Mucosa of stomach (tissue), 1 donor: ENCODE results near the gene F13A1.

Source experiments
- H3K27me3 ChIP-seq: one replicate; pipeline ENCODE4 v1.7.0; 2013; ENCODE audit warnings: mild to moderate bottlenecking, low read length; ENCODE audit not compliant: control insufficient read depth, insufficient read depth
- H3K36me3 ChIP-seq: one replicate; pipeline ENCODE4 v1.7.0; 2013; ENCODE audit warnings: low read length; ENCODE audit not compliant: control insufficient read depth, insufficient read depth
- H3K4me1 ChIP-seq: one replicate; pipeline ENCODE4 v1.7.0; 2013; ENCODE audit warnings: mild to moderate bottlenecking, low read length; ENCODE audit not compliant: control insufficient read depth, insufficient read depth
- H3K4me3 ChIP-seq: one replicate; pipeline ENCODE4 v1.7.0; 2013; ENCODE audit warnings: low read length
- H3K9ac ChIP-seq: one replicate; pipeline ENCODE4 v1.7.0; 2013; ENCODE audit warnings: mild to moderate bottlenecking, low read length, moderate library complexity
- H3K9me3 ChIP-seq: one replicate; pipeline ENCODE4 v1.7.0; 2013; ENCODE audit warnings: mild to moderate bottlenecking, low read length, moderate library complexity; ENCODE audit not compliant: control insufficient read depth
- donor health status: Pancreatic carcinoma.

F13A1 gene

GRCh38 chr6:6260196-6260722 is 60.2 kb downstream of the F13A1 start:
- Histone ChIP-seq H3K4me1 (peaks cover 29% of the 10 kb centered on the region), H3K27me3 (peaks cover 27% of the 10 kb centered on the region), H3K4me3 (no peak overlapping the region), H3K9me3 (no peaks in the 10 kb centered on the region), H3K9ac (no peak overlapping the region), H3K36me3 (no peaks in the 10 kb centered on the region)

- Histone ChIP-seq H3K9me3 (no peaks in the 10 kb centered on the region), H3K4me1 (peaks cover 29% of the 10 kb centered on the region), H3K9ac (no peak overlapping the region), H3K4me3 (no peak overlapping the region), H3K36me3 (no peaks in the 10 kb centered on the region), H3K27me3 (peaks cover 25% of the 10 kb centered on the region)
Measured at GRCh38 chr6:6256886-6257285, 63.6 kb downstream of the F13A1 start.

- Histone ChIP-seq H3K27me3 (peaks cover 25% of the 10 kb centered on the region), H3K9ac (no peak overlapping the region), H3K4me3 (no peak overlapping the region), H3K9me3 (no peaks in the 10 kb centered on the region), H3K36me3 (no peaks in the 10 kb centered on the region), H3K4me1 (peaks cover 29% of the 10 kb centered on the region)
Measured at GRCh38 chr6:6256259-6256658, 64.2 kb downstream of the F13A1 start.

DNA sequence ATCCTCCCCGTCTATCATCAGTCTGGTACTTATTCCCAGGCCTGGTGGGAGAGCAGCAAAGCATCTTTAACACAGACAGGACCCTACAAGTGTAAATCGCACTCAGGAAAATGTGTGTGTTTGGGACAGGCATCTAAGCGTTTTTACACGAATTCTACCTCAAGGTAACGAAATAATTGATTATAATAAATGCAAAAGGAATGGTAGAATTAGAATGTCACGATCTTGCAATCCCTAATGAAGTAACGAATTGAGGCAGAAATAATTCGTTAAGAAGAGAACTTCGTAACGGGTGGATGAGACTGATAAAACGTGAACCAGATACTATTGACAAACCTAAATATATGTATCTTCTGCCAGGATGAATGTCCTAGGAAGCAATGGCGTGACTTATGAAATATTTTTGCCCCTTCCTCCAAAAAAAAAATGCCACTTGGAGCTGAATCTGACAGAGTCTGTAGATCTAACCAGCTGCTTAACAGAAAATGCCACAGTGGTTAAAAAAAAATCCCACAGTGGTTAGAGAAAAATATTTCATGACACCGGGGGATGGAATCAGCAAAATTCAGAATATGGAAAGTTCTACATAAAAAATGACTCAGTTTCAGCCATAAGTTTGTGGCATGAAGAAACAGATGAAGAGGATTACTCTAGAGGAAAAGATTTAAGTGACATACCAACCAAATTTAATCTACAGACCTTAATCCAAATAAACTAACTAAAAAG is 68.7 kb downstream of the F13A1 start:
- Histone ChIP-seq H3K9me3 (no peaks in the 10 kb centered on the region), H3K4me1 (no peaks in the 10 kb centered on the region), H3K36me3 (no peaks in the 10 kb centered on the region), H3K27me3 (peaks cover 7% of the 10 kb centered on the region), H3K4me3 (no peak overlapping the region), H3K9ac (no peak overlapping the region)

- H3K27me3 ChIP-seq, result no peaks in the 10 kb centered on the region
- H3K4me1 ChIP-seq, result peaks cover 5% of the 10 kb centered on the region
- no peaks in the 10 kb centered on the region for H3K9me3 ChIP-seq
- no peak overlapping the region for H3K4me3 ChIP-seq
- no peak overlapping the region for H3K9ac ChIP-seq
- no peaks in the 10 kb centered on the region for H3K36me3 ChIP-seq
Measured at GRCh38 chr6:6248651-6249050, 71.8 kb downstream of the F13A1 start.

DNA sequence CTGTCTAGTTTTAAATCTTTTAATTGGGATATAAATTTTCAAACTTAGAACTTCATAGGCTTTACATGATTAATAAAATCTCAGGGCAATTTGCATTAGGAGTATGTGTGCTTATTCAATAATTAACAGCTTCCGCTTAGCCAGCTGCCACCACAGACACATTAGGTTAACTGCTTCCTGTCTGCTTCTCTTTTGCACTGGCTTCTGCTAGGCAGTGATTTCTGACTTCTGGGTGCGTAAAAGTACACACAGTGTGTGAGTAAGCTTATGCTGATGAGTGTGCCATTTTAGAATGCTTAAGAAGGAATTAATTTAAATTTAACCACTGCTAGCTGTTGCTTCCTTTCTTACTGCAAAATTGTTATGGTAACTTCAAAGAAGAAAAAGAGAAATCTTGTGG is 73.9 kb downstream of the F13A1 start:
- no peak overlapping the region for H3K4me3 ChIP-seq
- H3K9me3 ChIP-seq, result no peaks in the 10 kb centered on the region
- no peaks in the 10 kb centered on the region for H3K27me3 ChIP-seq
- peaks cover 9% of the 10 kb centered on the region for H3K4me1 ChIP-seq
- no peaks in the 10 kb centered on the region for H3K36me3 ChIP-seq
- H3K9ac ChIP-seq, result no peak overlapping the region

- peaks cover 9% of the 10 kb centered on the region for H3K4me1 ChIP-seq
- no peak overlapping the region for H3K9ac ChIP-seq
- no peaks in the 10 kb centered on the region for H3K9me3 ChIP-seq
- H3K36me3 ChIP-seq, result no peaks in the 10 kb centered on the region
- no peaks in the 10 kb centered on the region for H3K27me3 ChIP-seq
- H3K4me3 ChIP-seq, result no peak overlapping the region
Measured at GRCh38 chr6:6244624-6245023, 75.8 kb downstream of the F13A1 start.

DNA sequence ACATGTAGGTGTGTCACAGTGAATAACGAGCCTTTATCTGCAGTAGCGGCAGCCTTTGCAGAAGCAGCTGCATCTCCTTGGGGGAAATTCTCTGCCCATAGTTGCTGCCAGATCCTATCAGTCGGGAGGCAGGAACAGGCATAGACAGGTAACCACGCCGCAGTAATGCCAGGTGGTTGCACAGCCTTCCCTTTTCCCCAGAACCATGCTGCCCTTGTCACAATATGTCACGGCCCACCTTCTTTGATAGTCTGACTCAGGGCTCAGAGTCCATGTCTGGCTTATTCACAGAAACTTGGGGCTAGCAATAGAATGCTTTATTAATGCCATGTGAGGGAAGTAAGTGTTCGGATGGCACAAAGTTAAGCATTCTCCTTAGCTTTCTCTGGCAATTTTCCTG is 76.6 kb downstream of the F13A1 start:
- H3K9ac ChIP-seq, result no peak overlapping the region
- no peaks in the 10 kb centered on the region for H3K27me3 ChIP-seq
- H3K4me1 ChIP-seq, result peaks cover 9% of the 10 kb centered on the region
- H3K4me3 ChIP-seq, result no peak overlapping the region
- H3K36me3 ChIP-seq, result no peaks in the 10 kb centered on the region
- no peaks in the 10 kb centered on the region for H3K9me3 ChIP-seq

DNA sequence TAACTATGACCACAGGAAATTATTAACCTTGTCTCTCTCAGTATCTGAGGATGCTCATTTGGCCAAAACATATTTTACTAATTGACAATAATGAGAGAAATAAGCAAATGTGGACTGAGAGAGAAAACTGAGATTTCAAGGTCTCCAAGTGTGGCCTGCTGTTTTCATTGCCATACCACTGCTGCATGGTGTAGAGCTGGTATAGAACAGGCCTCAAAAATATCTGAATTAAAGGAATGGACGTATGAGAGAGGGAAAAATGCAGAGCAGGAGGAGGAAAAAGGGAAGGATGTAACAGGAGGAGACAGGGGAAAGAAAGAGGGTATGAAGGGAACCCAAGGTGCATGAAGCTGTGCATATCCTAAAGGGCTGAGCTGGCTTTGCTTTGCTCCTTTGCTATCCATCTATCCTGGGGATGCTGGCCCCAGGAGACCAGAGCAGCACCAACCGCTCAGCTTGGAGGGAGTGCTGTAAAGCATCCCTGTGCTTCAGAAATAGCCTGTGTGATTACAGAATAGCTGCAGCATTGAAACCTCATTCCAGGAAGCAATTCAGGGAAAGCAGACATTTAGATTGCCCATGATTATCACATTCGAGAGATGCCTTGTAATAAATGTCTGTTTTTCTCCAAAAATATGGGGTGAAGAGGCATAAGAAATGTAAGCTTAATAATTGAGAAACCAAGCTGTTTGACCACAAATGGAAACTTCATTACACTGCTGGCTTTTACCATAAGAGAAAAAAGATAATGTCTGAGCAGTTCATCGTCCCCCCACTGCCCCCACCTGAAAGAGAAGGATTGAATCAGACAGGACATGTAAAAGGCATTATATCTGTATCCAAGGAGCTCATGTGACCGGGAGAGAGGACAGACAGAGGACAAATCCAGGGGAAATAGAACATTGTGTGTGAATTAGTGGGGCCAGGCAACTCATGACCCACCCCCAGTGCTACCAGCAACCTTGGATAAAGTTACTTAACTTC is 80.6 kb downstream of the F13A1 start:
- no peaks in the 10 kb centered on the region for H3K9me3 ChIP-seq
- H3K4me1 ChIP-seq, result peaks cover 9% of the 10 kb centered on the region
- no peak overlapping the region for H3K9ac ChIP-seq
- H3K36me3 ChIP-seq, result no peaks in the 10 kb centered on the region
- no peak overlapping the region for H3K4me3 ChIP-seq
- H3K27me3 ChIP-seq, result no peaks in the 10 kb centered on the region

DNA sequence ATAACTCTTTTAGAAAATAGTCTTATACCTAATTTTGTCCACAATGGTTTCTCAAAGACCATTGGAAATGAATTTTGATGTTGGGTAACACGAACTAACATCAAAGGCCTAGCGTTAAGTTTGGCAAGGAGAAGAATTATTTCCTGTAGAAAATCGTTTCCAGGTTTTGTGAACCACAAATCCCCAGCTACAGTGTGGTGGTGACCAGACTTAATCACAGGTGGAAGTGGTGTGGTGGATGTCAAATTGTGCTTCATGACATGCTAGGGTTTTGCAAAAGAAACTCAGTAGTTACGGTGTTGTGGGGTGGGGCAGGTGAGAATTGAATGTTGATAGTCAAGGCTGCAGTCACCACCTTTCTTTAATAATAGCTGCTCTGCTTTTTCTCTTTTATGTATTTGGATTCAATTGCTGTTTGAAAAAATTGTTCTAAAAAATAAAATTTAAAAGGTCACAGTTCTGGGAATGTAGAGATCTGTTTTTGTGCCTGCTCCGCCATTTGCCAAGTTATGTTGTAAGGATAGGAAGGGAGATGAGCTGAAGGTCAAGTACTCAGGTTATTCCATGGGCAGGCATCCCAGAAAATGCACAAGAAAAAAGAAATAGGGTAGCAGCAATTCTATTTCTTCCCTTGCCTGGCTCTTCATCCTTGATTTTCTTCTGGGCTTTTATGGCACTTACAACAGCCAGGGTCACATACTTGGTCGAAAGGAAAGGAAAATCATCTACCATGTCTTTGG is 83.6 kb downstream of the F13A1 start:
- H3K4me1 ChIP-seq, result no peaks in the 10 kb centered on the region
- no peaks in the 10 kb centered on the region for H3K27me3 ChIP-seq
- H3K36me3 ChIP-seq, result no peaks in the 10 kb centered on the region
- H3K9me3 ChIP-seq, result no peaks in the 10 kb centered on the region
- no peak overlapping the region for H3K4me3 ChIP-seq
- no peak overlapping the region for H3K9ac ChIP-seq

DNA sequence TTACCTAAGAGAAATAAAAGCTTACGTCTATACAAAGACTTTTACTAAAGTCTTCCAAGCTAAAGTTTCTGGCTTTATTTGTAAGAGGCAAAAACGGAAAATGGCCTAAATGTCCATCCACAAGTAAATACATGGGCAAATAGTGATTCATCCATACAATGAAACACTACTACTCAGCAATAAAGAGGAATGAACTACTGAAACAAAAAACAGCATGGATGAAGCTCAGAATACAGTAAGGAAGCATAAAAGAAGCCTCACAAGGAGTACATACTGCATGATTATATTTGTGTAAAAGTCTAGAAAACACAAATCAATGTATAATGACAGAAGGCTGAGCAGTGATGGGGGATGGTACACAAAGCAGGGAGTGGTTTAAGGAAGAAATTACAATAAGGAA is 84.7 kb downstream of the F13A1 start:
- H3K27me3 ChIP-seq, result no peaks in the 10 kb centered on the region
- H3K4me3 ChIP-seq, result no peak overlapping the region
- no peaks in the 10 kb centered on the region for H3K36me3 ChIP-seq
- no peaks in the 10 kb centered on the region for H3K4me1 ChIP-seq
- no peaks in the 10 kb centered on the region for H3K9me3 ChIP-seq
- H3K9ac ChIP-seq, result no peak overlapping the region
